Panc1 (cell line): ENCODE measurements around the gene ERGIC1. TPM values are rescaled to one million over a fixed set of nuclear protein-coding genes. Genes with fewer than 3 reads are reported as not detected.

Experiments used
- ATAC-seq: fragments of 200-7000 bp; cut with Tn5 transposase; 2 replicates; pipeline ENCODE4 v1.9.1; 2020; ENCODE audit warnings: mild to moderate bottlenecking, moderate library complexity
- BruUV-seq: library from RNA; stranded (reverse); fragments of 400-500 nt; replicated peaks from 2 replicates; lab custom pipeline; 2021; lab: Mats Ljungman, UMichigan
- CTCF ChIA-PET: fragments of 300-600 bp; sonication (Branson Sonifier 250); formaldehyde crosslinking; loops from one replicate; lab custom pipeline; 2022; ENCODE audit warnings: antibody characterized with exemption; lab: Charles Lee
- POLR2A ChIA-PET: fragments of 300-600 bp; sonication (Branson Sonifier 250); formaldehyde crosslinking; loops from one replicate; lab custom pipeline; 2022; ENCODE audit warnings: antibody characterized with exemption; lab: Charles Lee
- DNase-seq: peaks from one replicate; pipeline ENCODE4 v3.0.0-alpha.2; 2010; ENCODE audit warnings: low read depth, low spot score
- H3K27ac ChIP-seq: 2 replicates; pipeline ENCODE4 v1.5.1; 2011; ENCODE audit warnings: mild to moderate bottlenecking, low read length, inconsistent platforms
- H3K27me3 ChIP-seq: fragments of 200-500 bp; sonication (Bioruptor generic); 2 replicates; pipeline ENCODE4 v1.6.0; 2014; ENCODE audit warnings: low read length, inconsistent platforms; ENCODE audit not compliant: control insufficient read depth, insufficient read depth
- H3K36me3 ChIP-seq: fragments of 200-500 bp; sonication (Bioruptor generic); 2 replicates; pipeline ENCODE4 v1.5.1; 2014; ENCODE audit warnings: inconsistent platforms, mild to moderate bottlenecking, low read length, moderate library complexity; ENCODE audit not compliant: control insufficient read depth, insufficient read depth
- H3K4me1 ChIP-seq: 2 replicates; pipeline ENCODE4 v1.5.1; 2011; ENCODE audit warnings: inconsistent platforms, mild to moderate bottlenecking, low read length, moderate library complexity; ENCODE audit not compliant: control insufficient read depth, insufficient read depth
- H3K4me3 ChIP-seq, 2 experiments: 2 replicates each; pipeline ENCODE4 v1.5.1; 2011 to 2012; ENCODE audit warnings: low read depth in 2 of 2, low read length in 2 of 2, mild to moderate bottlenecking in 2 of 2, inconsistent platforms in 1 of 2, moderate library complexity in 1 of 2
- H3K9me3 ChIP-seq: fragments of 200-500 bp; sonication (Bioruptor generic); 2 replicates; pipeline ENCODE4 v1.5.1; 2014; ENCODE audit warnings: low read depth, mild to moderate bottlenecking, inconsistent platforms, low read length, moderate library complexity; ENCODE audit not compliant: control insufficient read depth, insufficient read depth
- CTCF ChIP-seq: fragments of 450-650 bp; IDR thresholded peaks from 2 replicates; pipeline ENCODE4 v1.5.1; 2017; ENCODE audit warnings: mild to moderate bottlenecking
- POLR2AphosphoS5 ChIP-seq: IDR thresholded peaks from 2 replicates; pipeline ENCODE4 v1.6.1; 2012; ENCODE audit warnings: mild to moderate bottlenecking, low read depth, low read length, moderate library complexity
- SIN3A ChIP-seq: IDR thresholded peaks from 2 replicates; pipeline ENCODE4 v1.6.1; 2012; ENCODE audit warnings: low read depth, mild to moderate bottlenecking, low read length, moderate library complexity, borderline replicate concordance; ENCODE audit not compliant: insufficient read depth
- TCF7L2 ChIP-seq: IDR thresholded peaks from 2 replicates; pipeline ENCODE4 v1.6.1; 2011; ENCODE audit warnings: mild to moderate bottlenecking, low read depth, low read length, inconsistent platforms
- in situ Hi-C: cut with HindIII; loops from 2 replicates; pipeline ENCODE4 v1.10.0; 2016; ENCODE audit warnings: low sequenced_read_pairs, low pct_unique_long_range_greater_than_20kb
- intact Hi-C: fragments of 100-400 bp; cut with micrococcal nuclease; formaldehyde crosslinking; loops from one replicate; pipeline ENCODE4 v1.10.0; 2022; ENCODE audit not compliant: unreplicated experiment
- total RNA-seq: library from RNA; stranded (reverse); gene quantifications from one replicate; pipeline ENCODE4 v1.2.1, GENCODE V29; 2021; ENCODE audit not compliant: unreplicated experiment
- TF ChIP-seq, protein P1 (sequence below), 2 experiments: IDR thresholded peaks; 2 replicates each; pipeline ENCODE4 v1.6.1; 2011 to 2012; ENCODE audit warnings: low read depth in 2 of 2, control low read depth in 1 of 2, low read length in 1 of 2, mild to moderate bottlenecking in 1 of 2, moderate library complexity in 1 of 2; ENCODE audit not compliant: insufficient read depth in 1 of 2

The ERGIC1 gene
- total RNA-seq, 1 experiment from 2014 or later = 206 TPM

- no peak for DNase-seq
- H3K4me3 ChIP-seq = no peak overlapping the region
- H3K9me3 ChIP-seq = no peaks in the 10 kb centered on the region
- ChIA-PET POLR2A (interaction anchor here (0.5 to 0.6 kb wide), 3 partner anchors 25 to 73 kb away, joined by 4 to 6 read pairs (median 5); no protein-coding TSS in a partner anchor), CTCF (no interaction called here)
- peaks cover 56% of the 10 kb centered on the region for H3K4me1 ChIP-seq
- in situ Hi-C loops (no loop called here), intact Hi-C loops (no loop called here)
- peak overlapping the region; percentile 87 for H3K27ac ChIP-seq
- peak; percentile 50 for ATAC-seq
- no peaks in the 10 kb centered on the region for H3K27me3 ChIP-seq
- H3K36me3 ChIP-seq = no peaks in the 10 kb centered on the region
- TF ChIP-seq CTCF = no peak
- TF ChIP-seq SIN3A = no peak
- TF ChIP-seq, protein P1, sequence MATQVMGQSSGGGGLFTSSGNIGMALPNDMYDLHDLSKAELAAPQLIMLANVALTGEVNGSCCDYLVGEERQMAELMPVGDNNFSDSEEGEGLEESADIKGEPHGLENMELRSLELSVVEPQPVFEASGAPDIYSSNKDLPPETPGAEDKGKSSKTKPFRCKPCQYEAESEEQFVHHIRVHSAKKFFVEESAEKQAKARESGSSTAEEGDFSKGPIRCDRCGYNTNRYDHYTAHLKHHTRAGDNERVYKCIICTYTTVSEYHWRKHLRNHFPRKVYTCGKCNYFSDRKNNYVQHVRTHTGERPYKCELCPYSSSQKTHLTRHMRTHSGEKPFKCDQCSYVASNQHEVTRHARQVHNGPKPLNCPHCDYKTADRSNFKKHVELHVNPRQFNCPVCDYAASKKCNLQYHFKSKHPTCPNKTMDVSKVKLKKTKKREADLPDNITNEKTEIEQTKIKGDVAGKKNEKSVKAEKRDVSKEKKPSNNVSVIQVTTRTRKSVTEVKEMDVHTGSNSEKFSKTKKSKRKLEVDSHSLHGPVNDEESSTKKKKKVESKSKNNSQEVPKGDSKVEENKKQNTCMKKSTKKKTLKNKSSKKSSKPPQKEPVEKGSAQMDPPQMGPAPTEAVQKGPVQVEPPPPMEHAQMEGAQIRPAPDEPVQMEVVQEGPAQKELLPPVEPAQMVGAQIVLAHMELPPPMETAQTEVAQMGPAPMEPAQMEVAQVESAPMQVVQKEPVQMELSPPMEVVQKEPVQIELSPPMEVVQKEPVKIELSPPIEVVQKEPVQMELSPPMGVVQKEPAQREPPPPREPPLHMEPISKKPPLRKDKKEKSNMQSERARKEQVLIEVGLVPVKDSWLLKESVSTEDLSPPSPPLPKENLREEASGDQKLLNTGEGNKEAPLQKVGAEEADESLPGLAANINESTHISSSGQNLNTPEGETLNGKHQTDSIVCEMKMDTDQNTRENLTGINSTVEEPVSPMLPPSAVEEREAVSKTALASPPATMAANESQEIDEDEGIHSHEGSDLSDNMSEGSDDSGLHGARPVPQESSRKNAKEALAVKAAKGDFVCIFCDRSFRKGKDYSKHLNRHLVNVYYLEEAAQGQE (IDR thresholded peaks at IDR 0.05; ENCODE audit: insufficient read depth in 1 of 2, low read depth in 2 of 2, low read length in 1 of 2) = no peak
- no peak for TF ChIP-seq TCF7L2
- no peak for TF ChIP-seq POLR2AphosphoS5
- no TSS peak for BruUV-seq
These were observed 44.2 kb upstream of the ERGIC1 start for GRCh38 chr5:172789687-172790495.

GRCh38 chr5:172790496-172790889 is 43.6 kb upstream of the ERGIC1 start:
- DNase-seq (no peak), ATAC-seq (peak; percentile 13; the same call in 1 of the 2 replicates)
- no TSS peak for BruUV-seq
- H3K4me1 ChIP-seq = peaks cover 61% of the 10 kb centered on the region
- in situ Hi-C loops = no loop called here
- H3K27me3 ChIP-seq = no peaks in the 10 kb centered on the region
- no peak for TF ChIP-seq CTCF
- POLR2A ChIA-PET = interaction anchor here (0.5 to 0.6 kb wide), 2 partner anchors 25 to 73 kb away, joined by 4 to 5 read pairs; no protein-coding TSS in a partner anchor
- peak overlapping the region; percentile 87 for H3K27ac ChIP-seq
- no peaks in the 10 kb centered on the region for H3K36me3 ChIP-seq
- CTCF ChIA-PET = no interaction called here
- intact Hi-C loops = no loop called here
- H3K4me3 ChIP-seq = no peak overlapping the region
- no peaks in the 10 kb centered on the region for H3K9me3 ChIP-seq
